HUDEP-2 (cell line): Measurements from ENCODE around the gene SEPTIN2.
A peak's percentile ranks its signal among the peaks of the same experiment; 100 is the strongest.
"Not testable (repeated sequence)": the region's sequence is repeated elsewhere in the genome, so short reads cannot be mapped to it uniquely, and the experiment has no call there.

Source experiments
- DNase-seq, 76 experiments: peaks; one replicate each; lab custom pipeline; 2025; ENCODE audit not compliant: unreplicated experiment in 76 of 76; lab: John Stamatoyannopoulos, UW

The SEPTIN2 gene

DNA sequence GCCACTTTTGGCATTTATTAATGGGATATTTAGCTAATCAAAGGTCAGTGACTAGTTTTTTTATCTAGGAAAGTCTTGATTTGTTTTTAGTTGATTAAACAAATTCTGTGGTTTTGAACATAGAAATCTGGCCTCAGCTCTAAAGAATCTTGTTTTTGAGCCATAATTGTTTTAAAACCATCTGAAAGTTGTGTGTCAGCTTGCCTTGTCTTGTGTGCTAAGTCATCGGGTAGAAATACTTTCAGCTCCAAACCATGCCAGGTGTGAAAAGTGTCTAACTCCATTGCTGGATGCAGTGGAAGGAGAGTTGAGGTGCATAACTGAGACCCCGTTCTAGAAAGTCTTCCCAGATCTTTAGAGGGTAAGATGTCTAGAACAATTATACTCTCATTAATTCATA is 63.1 kb downstream of the SEPTIN2 start:
- no peak for DNase-seq

DNA sequence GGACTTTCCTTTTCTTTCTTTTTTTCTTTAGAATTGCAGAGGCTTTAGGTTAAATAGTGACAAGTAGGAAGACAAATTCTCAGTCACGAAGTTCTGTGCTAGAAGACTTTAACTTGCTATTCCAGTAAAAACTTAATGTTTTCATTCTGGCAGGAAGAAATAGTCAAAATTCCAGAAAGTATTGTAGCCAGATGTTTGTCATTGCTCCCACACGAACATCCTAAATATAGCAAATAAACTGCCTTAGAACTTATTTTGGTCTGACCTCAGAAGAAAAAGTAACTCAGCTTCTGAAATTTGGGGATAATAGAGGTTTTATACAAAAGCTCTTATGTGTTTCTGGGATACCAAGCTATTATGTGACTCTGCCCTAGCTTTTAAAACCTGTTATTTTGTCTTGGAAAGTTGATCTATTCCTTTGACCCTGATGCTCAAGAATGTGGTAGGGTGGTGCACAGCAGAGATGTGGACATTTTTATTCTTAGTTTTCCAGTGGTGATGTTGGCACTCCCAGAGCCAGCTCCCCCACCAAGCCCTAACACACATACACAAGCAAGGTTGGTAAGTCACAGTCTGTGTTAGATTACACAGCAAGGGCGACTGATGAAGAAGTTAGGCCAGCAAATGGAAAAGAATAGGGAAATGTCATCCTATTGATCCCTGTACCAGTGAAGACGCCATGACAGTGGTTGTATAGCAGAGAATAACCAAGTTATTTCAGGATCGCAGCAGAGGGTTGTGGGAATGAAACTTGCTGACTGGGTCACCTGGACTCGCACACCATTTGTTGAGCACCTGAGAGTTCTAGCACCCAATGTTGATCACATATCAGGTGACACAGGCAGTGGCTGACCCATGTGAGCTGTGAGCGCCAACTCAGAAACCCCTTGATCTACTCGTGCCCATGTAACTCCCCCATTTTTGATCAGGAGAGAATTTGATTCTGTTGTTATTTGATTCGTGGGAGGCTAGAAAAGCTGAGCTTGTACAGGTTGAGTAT is 64.1 kb downstream of the SEPTIN2 start:
- DNase-seq, result no peak

GRCh38 chr2:241381872-241382271 is 66.1 kb downstream of the SEPTIN2 start:
- no peak for DNase-seq

DNA sequence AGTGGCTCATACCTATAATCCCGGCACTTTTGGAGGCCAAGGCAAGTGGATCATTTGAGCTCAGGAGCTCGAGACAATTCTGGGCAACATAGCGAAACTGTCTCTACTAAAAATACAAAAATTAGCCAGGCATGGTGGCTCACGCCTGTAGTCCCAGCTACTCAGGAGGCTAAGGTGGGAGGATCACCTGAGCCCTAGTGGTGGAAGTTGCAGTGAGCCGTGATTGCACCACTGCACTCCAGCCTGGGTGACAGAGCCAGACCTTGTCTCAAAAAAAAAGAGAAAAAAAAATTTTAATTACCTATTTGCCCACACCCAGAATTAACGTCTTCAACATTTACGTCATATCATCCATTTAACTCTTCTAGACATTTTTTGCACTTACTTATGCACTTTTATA is 69.7 kb downstream of the SEPTIN2 start:
- DNase-seq, result not testable (repeated sequence)

GRCh38 chr2:241386519-241386918 is 70.8 kb downstream of the SEPTIN2 start:
- DNase-seq, result peak in 14 of 76 experiments; percentile 2 to 28 (median 10)

- DNase-seq, result no peak
These were observed 74.0 kb downstream of the SEPTIN2 start for GRCh38 chr2:241389697-241390096.

- DNase-seq, result no peak
These were observed 74.8 kb downstream of the SEPTIN2 start for GRCh38 chr2:241390301-241391206.

- DNase-seq, result peak in 21 of 76 experiments; percentile 3 to 27 (median 13)
These were observed 76.4 kb downstream of the SEPTIN2 start for GRCh38 chr2:241391892-241392665.

DNA sequence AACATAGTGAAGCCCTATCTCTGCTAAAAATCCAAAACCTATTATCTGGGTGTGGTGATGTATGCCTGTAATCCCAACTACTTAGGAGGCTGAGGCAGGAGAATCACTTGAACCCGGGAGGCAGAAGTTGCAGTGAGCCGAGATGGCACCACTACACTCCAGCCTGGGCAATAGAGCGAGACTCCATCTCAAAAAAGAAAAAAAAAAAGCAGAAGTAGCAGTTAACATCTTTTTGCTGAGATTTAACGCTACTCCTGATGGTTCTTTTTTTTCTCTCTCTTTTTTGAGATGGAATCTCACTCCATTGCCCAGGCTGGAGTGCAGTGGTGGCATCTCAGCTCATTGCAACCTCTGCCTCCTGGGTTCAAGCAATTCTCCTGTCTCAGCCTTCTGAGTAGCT is 77.0 kb downstream of the SEPTIN2 start:
- not testable (repeated sequence) for DNase-seq

DNA sequence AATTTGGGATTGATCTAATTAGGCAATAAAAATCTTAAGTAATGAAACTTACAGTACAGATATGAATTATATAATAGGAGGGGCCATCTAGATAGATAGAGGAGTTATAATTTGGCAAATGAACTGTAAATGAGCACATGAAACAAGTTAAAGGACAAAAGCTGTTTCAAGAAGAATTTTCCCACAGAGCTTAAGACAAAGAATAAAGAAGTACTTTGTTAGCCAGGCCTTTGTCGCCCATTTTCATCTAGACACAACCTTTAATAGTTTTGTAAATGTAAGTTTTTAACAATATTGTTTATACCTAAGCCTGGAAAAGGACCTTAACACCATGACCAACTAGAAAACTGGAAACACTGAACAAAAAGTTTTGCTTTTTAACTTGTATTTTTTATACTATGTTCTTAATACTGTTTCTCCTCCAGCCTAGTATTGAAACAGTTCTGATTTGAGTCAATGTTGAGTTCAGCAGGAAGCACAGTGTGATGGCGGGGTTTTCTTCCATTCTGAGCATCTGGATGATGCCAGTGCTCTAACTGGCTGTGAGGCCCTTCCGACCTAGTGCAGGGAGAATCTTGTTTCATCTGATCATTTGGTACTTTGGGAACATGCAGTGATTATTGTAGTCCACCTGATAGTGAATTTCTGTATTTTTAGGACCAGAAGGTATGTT is 77.9 kb downstream of the SEPTIN2 start:
- no peak for DNase-seq

- DNase-seq, result not testable (repeated sequence)
These were observed 81.1 kb downstream of the SEPTIN2 start for GRCh38 chr2:241396809-241397208.

DNA sequence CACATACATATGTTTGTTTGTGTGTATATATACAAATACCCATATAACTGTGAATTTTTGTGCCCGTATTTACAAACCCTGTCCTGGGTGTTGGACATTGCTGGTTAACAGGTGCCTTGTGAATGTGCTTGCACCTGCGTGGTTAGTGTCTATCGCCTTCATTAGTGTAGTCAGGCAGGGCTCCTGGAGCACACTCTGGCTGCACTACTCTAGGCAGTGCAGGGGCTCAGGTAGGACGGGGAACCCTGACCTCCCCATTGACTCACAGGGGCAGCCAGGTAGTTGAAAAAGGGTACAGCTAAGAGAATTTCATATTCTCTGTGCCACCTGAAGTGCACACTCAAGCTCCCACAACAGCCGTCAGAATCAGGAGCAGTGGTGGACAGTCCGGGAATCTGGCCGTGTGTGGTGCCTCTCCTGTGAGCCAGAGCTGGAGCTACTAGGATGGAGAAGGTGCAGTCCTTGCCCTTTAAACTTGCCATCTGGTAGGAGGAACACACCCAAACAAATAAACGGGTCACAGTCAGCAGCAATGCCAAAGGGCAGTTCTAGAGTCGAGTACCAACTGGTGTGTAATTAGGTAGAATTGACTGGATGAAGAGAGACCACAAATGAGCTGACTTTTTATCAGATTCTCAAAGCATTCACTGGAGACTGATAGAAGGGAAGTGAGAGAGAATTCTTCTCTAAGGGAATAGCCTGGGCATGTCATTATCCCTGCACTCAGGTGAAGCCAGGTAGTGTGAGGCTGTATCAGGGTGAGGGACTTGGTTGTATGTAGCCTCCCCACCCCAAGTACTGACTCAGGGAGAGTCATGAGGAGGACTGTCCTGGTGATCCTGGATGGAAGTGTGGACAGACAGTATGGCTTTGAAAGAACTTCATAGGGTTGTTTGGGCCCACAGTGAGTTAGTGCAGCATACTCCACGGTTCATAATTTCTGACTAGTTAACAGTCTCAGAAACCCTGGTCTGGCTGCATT is 84.5 kb downstream of the SEPTIN2 start:
- DNase-seq, result no peak
